ENCODE results near the gene GCDH. TPM values are rescaled to one million over a fixed set of nuclear protein-coding genes. Genes with fewer than 3 reads are reported as not detected.
A peak's percentile ranks its signal among the peaks of the same experiment; 100 is the strongest.
"Not testable (repeated sequence)": the region's sequence is repeated elsewhere in the genome, so short reads cannot be mapped to it uniquely, and the experiment has no call there.

GCDH gene
- total and polyA plus RNA-seq, 9 donors: 11.9 to 36.3 (median 28.4) TPM

GRCh38 chr19:12913851-12914690 lies 23.1 kb downstream of the GCDH start:
- H3K9me3 ChIP-seq: no peaks in the 10 kb centered on the region
- peaks cover 4% of the 10 kb centered on the region for H3K4me1 ChIP-seq (ENCODE audit: insufficient read depth)
- no peak for DNase-seq
- H3K4me3 ChIP-seq: no peak overlapping the region
- no peak overlapping the region for H3K27ac ChIP-seq
- no peak for TF ChIP-seq EP300 (IDR thresholded peaks at IDR 0.05)
- TF ChIP-seq, protein P1, sequence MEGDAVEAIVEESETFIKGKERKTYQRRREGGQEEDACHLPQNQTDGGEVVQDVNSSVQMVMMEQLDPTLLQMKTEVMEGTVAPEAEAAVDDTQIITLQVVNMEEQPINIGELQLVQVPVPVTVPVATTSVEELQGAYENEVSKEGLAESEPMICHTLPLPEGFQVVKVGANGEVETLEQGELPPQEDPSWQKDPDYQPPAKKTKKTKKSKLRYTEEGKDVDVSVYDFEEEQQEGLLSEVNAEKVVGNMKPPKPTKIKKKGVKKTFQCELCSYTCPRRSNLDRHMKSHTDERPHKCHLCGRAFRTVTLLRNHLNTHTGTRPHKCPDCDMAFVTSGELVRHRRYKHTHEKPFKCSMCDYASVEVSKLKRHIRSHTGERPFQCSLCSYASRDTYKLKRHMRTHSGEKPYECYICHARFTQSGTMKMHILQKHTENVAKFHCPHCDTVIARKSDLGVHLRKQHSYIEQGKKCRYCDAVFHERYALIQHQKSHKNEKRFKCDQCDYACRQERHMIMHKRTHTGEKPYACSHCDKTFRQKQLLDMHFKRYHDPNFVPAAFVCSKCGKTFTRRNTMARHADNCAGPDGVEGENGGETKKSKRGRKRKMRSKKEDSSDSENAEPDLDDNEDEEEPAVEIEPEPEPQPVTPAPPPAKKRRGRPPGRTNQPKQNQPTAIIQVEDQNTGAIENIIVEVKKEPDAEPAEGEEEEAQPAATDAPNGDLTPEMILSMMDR (IDR thresholded peaks at IDR 0.05): no peak
- no peak for TF ChIP-seq POLR2A (IDR thresholded peaks at IDR 0.05)
- whole genome bisulfite sequencing, 3 donors: 52 to 60% (median 57%) methylated on average over 12 of the region's 12 CpGs
- H3K27me3 ChIP-seq: no peaks in the 10 kb centered on the region
- H3K36me3 ChIP-seq: no peaks in the 10 kb centered on the region
- intact Hi-C loops (cut with DNase I): no loop called here

DNA sequence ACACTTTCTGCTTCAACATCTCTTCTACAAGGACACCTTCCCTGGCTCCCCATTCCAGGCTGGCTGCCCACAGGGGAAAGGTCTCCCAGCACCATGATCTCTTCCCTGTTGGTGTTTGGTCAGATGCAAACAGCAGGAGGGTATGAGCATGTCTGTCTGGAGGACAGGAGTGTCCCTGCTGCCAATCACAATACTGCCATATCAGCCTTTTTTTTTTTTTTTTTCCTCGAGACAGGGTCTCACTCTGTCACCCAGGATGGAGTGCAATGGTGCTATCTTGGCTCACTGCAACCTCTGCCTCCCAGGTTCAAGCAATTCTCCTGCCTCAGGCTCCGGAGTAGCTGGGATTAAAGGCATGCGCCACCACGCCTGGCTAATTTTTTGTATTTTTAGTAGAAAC lies 24.9 kb downstream of the GCDH start:
- DNase-seq: not testable (repeated sequence)
- WGBS, 3 donors: 86 to 89% (median 88%) methylated on average over 4 of the region's 4 CpGs

GRCh38 chr19:12918253-12918652 lies 27.3 kb downstream of the GCDH start:
- H3K9me3 ChIP-seq: no peaks in the 10 kb centered on the region
- intact Hi-C loops (cut with DNase I): no loop called here
- no peaks in the 10 kb centered on the region for H3K36me3 ChIP-seq
- no peak overlapping the region for H3K4me3 ChIP-seq
- no peak overlapping the region for H3K27ac ChIP-seq
- TF ChIP-seq EP300 (IDR thresholded peaks at IDR 0.05): no peak
- TF ChIP-seq, protein P1 (IDR thresholded peaks at IDR 0.05): no peak
- no peak for TF ChIP-seq POLR2A (IDR thresholded peaks at IDR 0.05)
- peaks cover 2% of the 10 kb centered on the region for H3K4me1 ChIP-seq (ENCODE audit: insufficient read depth)
- WGBS, 3 donors: 90 to 92% (median 90%) methylated on average over 14 of the region's 14 CpGs
- H3K27me3 ChIP-seq: no peaks in the 10 kb centered on the region
- DNase-seq: peak in 4 of 5 donors; percentile 38 to 50 (median 46)

More for the DNA sequence above, 24.9 kb downstream of the GCDH start:
- H3K4me3 ChIP-seq; H3K9me3 ChIP-seq; H3K36me3 ChIP-seq; H3K4me1 ChIP-seq (ENCODE audit: insufficient read depth); H3K27ac ChIP-seq; H3K27me3 ChIP-seq; intact Hi-C loops (cut with DNase I): not testable (repeated sequence)

DNA sequence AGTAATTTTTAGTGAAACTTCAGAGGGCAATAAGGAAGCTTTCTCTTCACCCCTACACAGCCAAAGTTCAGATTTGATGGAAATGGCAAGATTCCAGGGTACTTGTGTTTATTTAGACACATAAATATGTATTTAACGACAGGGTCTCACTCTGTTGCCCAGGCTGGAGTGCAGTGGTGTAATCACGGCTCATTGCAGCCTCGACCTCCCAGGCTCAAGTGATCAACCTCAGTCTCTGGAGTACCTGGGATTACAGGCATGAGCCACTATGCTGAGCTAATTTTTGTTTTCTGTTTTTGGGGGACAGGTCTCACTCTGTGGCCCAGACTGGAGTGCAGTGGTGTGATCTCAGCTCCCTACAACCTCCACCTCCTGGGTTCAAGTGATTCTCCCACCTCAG lies 30.1 kb downstream of the GCDH start:
- no peaks in the 10 kb centered on the region for H3K36me3 ChIP-seq
- TF ChIP-seq EP300 (IDR thresholded peaks at IDR 0.05): no peak
- TF ChIP-seq, protein P1 (IDR thresholded peaks at IDR 0.05): no peak
- H3K27ac ChIP-seq: no peak overlapping the region
- DNase-seq: no peak
- intact Hi-C loops (cut with DNase I): no loop called here
- H3K9me3 ChIP-seq: no peaks in the 10 kb centered on the region
- no peaks in the 10 kb centered on the region for H3K27me3 ChIP-seq
- H3K4me1 ChIP-seq (ENCODE audit: insufficient read depth): peaks cover 2% of the 10 kb centered on the region
- 34 to 54% (median 35%) methylated on average over 3 of the region's 3 CpGs for WGBS, 3 donors
- no peak overlapping the region for H3K4me3 ChIP-seq

DNA sequence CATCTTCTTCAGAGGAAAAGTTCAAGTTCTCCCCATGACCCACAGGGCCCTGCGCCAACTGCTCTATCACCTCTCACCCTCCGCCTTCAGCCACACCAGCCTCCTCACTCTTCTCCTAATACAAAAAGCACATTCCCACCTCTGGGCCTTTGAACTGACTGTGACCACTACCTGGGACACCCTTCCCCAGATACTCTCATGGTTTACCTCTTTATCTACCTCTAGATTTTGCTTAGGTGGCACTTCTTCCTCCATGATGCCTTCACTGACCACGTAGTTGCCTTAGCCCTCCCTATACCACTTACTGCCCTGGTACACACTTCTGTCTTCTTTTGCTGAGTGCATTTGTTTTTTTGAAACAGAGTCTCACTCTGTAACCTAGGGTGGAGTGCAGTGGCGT lies 32.0 kb downstream of the GCDH start:
- TF ChIP-seq EP300 (IDR thresholded peaks at IDR 0.05) (no peak), POLR2A (IDR thresholded peaks at IDR 0.05) (no peak)
- TF ChIP-seq, protein P1 (IDR thresholded peaks at IDR 0.05): no peak
- no peak overlapping the region for H3K27ac ChIP-seq
- intact Hi-C loops (cut with DNase I): no loop called here
- DNase-seq: no peak
- no peaks in the 10 kb centered on the region for H3K27me3 ChIP-seq
- peaks cover 2% of the 10 kb centered on the region for H3K4me1 ChIP-seq (ENCODE audit: insufficient read depth)
- no peaks in the 10 kb centered on the region for H3K9me3 ChIP-seq
- WGBS, 3 donors: 96 to 98% (median 97%) methylated on average over 4 of the region's 4 CpGs
- H3K36me3 ChIP-seq: no peaks in the 10 kb centered on the region
- H3K4me3 ChIP-seq: no peak overlapping the region
